Esophagus muscularis mucosa (tissue), 4 donors: ENCODE results near the gene PPM1M. TPM values are rescaled to one million over a fixed set of nuclear protein-coding genes. Genes with fewer than 3 reads are reported as not detected.

Experiments
- DNase-seq: peaks from one replicate; pipeline ENCODE4 v3.0.0-alpha.2; 2017; ENCODE audit errors: extremely low spot score
- H3K27ac ChIP-seq, 4 donors: fragments of 200-600 bp; sonication (generic); replicated peaks in 1 of 4; 1 replicate in 3 of 4; 2 replicates in 1 of 4; pipeline ENCODE4 v1.5.1; 2016 to 2019; ENCODE audit warnings: mild to moderate bottlenecking in 1 of 4
- H3K27me3 ChIP-seq, 4 donors: fragments of 200-600 bp; sonication (generic); one replicate each; pipeline versions ENCODE4 v1.5.1 to v1.6.0; 2016 to 2019
- H3K36me3 ChIP-seq, 4 donors: fragments of 200-600 bp; sonication (generic); one replicate each; pipeline ENCODE4 v1.5.1; 2016 to 2019
- H3K4me1 ChIP-seq, 4 donors: fragments of 200-600 bp; sonication (generic); one replicate each; pipeline ENCODE4 v1.5.1; 2016 to 2019
- H3K4me3 ChIP-seq, 4 donors: fragments of 200-600 bp; sonication (generic); 1 replicate in 2 of 4; 2 replicates in 2 of 4; pipeline ENCODE4 v1.5.1; 2016 to 2019; ENCODE audit warnings: mild to moderate bottlenecking in 4 of 4, moderate library complexity in 1 of 4
- H3K9me3 ChIP-seq, 4 donors: fragments of 200-600 bp; sonication (generic); 1 replicate in 3 of 4; 2 replicates in 1 of 4; pipeline ENCODE4 v1.5.1; 2016 to 2019
- CTCF ChIP-seq, 3 experiments: fragments of 200-600 bp in 2 of 3; fragments of 450-650 bp in 1 of 3; sonication (generic) in 2 of 3; IDR thresholded peaks; one replicate each; pipeline ENCODE4 v1.5.1; 2017 to 2019; ENCODE audit warnings: antibody characterized with exemption in 3 of 3, mild to moderate bottlenecking in 2 of 3, moderate library complexity in 1 of 3
- EP300 ChIP-seq: sonication (generic); formaldehyde crosslinking; IDR thresholded peaks from one replicate; pipeline ENCODE4 v1.6.1; 2017; ENCODE audit warnings: antibody characterized with exemption
- POLR2A ChIP-seq: fragments of 450-650 bp; IDR thresholded peaks from one replicate; pipeline ENCODE4 v1.6.1; 2017; ENCODE audit warnings: antibody characterized with exemption, moderate library complexity, mild to moderate bottlenecking, low read depth
- POLR2AphosphoS5 ChIP-seq, 2 donors: sonication (generic); formaldehyde crosslinking; IDR thresholded peaks; one replicate each; pipeline ENCODE4 v1.6.1; 2017; ENCODE audit warnings: antibody characterized with exemption in 2 of 2
- WGBS: methylation state at CpG from one replicate; pipeline ENCODE4 v1.1.5; 2018; 5-methylcytosine and 5-hydroxymethylcytosine counted together
- intact Hi-C: fragments of 100-400 bp; cut with DNase I; formaldehyde crosslinking; loops from one replicate; pipeline ENCODE4 v1.15.1; 2023
- small RNA-seq, 3 donors: library from RNA; depleted of rRNA; stranded (forward); fragments of <200 nt; gene quantifications; one replicate each; pipeline ENCODE3, GENCODE V24; 2016
- total RNA-seq, 4 donors: library from RNA; depleted of rRNA; stranded (reverse); fragments of >200 nt; gene quantifications; one replicate each; pipeline versions ENCODE4 v1.1.0 to v1.2.1, GENCODE V29; 2016

PPM1M gene
- total RNA-seq, 4 donors from 2014 or later = 24.1 to 35.7 (median 32.4) TPM

GRCh38 chr3:52297242-52298148 lies 51.9 kb downstream of the PPM1M start:
- Histone ChIP-seq H3K36me3 (peaks cover 0 to 41% (median 18%) of the 10 kb centered on the region in 4 donors), H3K27me3 (no peaks in the 10 kb centered on the region), H3K27ac (no peak overlapping the region), H3K4me3 (no peak overlapping the region), H3K9me3 (no peaks in the 10 kb centered on the region), H3K4me1 (peaks cover 5 to 17% (median 15%) of the 10 kb centered on the region in 4 donors)
- TF ChIP-seq EP300 (no peak), CTCF (IDR thresholded peaks at IDR 0.05) (no peak), POLR2A (no peak), POLR2AphosphoS5 (IDR thresholded peaks at IDR 0.05) (no peak)
- 80% methylated on average over 11 of the region's 11 CpGs for WGBS
- no peak for DNase-seq
- intact Hi-C loops = no loop called here

- Histone ChIP-seq H3K36me3 (peaks cover 0 to 32% (median 10%) of the 10 kb centered on the region in 4 donors), H3K9me3 (no peaks in the 10 kb centered on the region), H3K4me3 (no peak overlapping the region), H3K27ac (no peak overlapping the region), H3K4me1 (peaks cover 5 to 17% (median 15%) of the 10 kb centered on the region in 4 donors), H3K27me3 (no peaks in the 10 kb centered on the region)
- TF ChIP-seq CTCF (IDR thresholded peaks at IDR 0.05) (no peak), POLR2AphosphoS5 (IDR thresholded peaks at IDR 0.05) (no peak), POLR2A (no peak), EP300 (no peak)
- 33% methylated on average over 12 of the region's 17 CpGs for WGBS
- no peak for DNase-seq
- intact Hi-C loops = no loop called here
Measured at GRCh38 chr3:52298149-52299098, 52.9 kb downstream of the PPM1M start.

- no peak for DNase-seq
- H3K9me3 ChIP-seq = no peaks in the 10 kb centered on the region
- intact Hi-C loops = no loop called here
- 61% methylated on average over 10 of the region's 10 CpGs for WGBS
- H3K4me3 ChIP-seq = no peak overlapping the region
- H3K36me3 ChIP-seq = peaks cover 0 to 22% (median 8%) of the 10 kb centered on the region in 4 donors
- H3K4me1 ChIP-seq = peaks cover 5 to 17% (median 15%) of the 10 kb centered on the region in 4 donors
- H3K27me3 ChIP-seq = no peaks in the 10 kb centered on the region
- no peak overlapping the region for H3K27ac ChIP-seq
- TF ChIP-seq EP300 (no peak), CTCF (IDR thresholded peaks at IDR 0.05) (no peak), POLR2A (no peak), POLR2AphosphoS5 (IDR thresholded peaks at IDR 0.05) (no peak)
Measured at GRCh38 chr3:52299247-52299878, 53.8 kb downstream of the PPM1M start.

Small RNA genes lying within 50 kb of the gene (small RNA-seq; reads per million reads assigned to genes)
- gene MIR135A1 (0 reads per million in 3 donors), gene MIRLET7G (1,217 to 2,006 (median 1,736) reads per million in 3 donors)

Other genes starting within 250 kb of the PPM1M start
- 1,000 to 10,000 TPM in 3 of 4 donors, 100 to 1,000 TPM in 1; 786 to 1,908 (median 1,382) TPM for gene RPL29, start 249.9 kb upstream of the PPM1M start, total RNA-seq
- gene DUSP7, start 189.2 kb upstream of the PPM1M start, total RNA-seq = 10 to 100 TPM in 3 of 4 donors, 1 to 10 TPM in 1; 10.0 to 23.5 (median 15.9) TPM
- 1 to 10 TPM in 3 of 4 donors, under 1 TPM in 1; 0.71 to 2.1 (median 1.2) TPM for gene POC1A, start 91.3 kb upstream of the PPM1M start, total RNA-seq
- gene ALAS1, start 47.6 kb upstream of the PPM1M start, total RNA-seq = 10 to 100 TPM; 31.1 to 50.5 (median 38.9) TPM
- under 1 TPM in 3 of 4 donors, not detected in 1; 0.13 to 0.69 (median 0.17) TPM for gene TLR9, start 20.1 kb upstream of the PPM1M start, total RNA-seq
- 10 to 100 TPM; 66.4 to 89.5 (median 79.9) TPM for gene TWF2, start 6.6 kb upstream of the PPM1M start, total RNA-seq
- 100 to 1,000 TPM in 1 of 4 donors, 10 to 100 TPM in 3; 62.6 to 101 (median 80.9) TPM for gene WDR82, start 32.9 kb downstream of the PPM1M start, total RNA-seq
- gene GLYCTK, start 42.1 kb downstream of the PPM1M start, total RNA-seq = 1 to 10 TPM; 4.1 to 5.3 (median 4.8) TPM
- 1 to 10 TPM; 3.4 to 5.4 (median 3.6) TPM for gene DNAH1, start 70.6 kb downstream of the PPM1M start, total RNA-seq
- 10 to 100 TPM; 51.5 to 82.9 (median 72.7) TPM for gene BAP1, start 164.2 kb downstream of the PPM1M start, total RNA-seq
- gene PHF7, start 164.9 kb downstream of the PPM1M start, total RNA-seq = 10 to 100 TPM in 1 of 4 donors, 1 to 10 TPM in 3; 7.0 to 22.0 (median 8.2) TPM
- 10 to 100 TPM in 3 of 4 donors, 1 to 10 TPM in 1; 7.1 to 39.2 (median 22.2) TPM for gene SEMA3G, start 199.3 kb downstream of the PPM1M start, total RNA-seq
- gene TNNC1, start 208.3 kb downstream of the PPM1M start, total RNA-seq = 1 to 10 TPM in 3 of 4 donors, not detected in 1; 1.2 to 7.1 (median 4.0) TPM
- gene NISCH, start 209.8 kb downstream of the PPM1M start, total RNA-seq = 100 to 1,000 TPM in 2 of 4 donors, 10 to 100 TPM in 2; 71.9 to 110 (median 88.0) TPM
- 100 to 1,000 TPM; 101 to 127 (median 118) TPM for gene STAB1, start 249.6 kb downstream of the PPM1M start, total RNA-seq